Measurements from ENCODE around the gene CREBL2. TPM values are rescaled to one million over a fixed set of nuclear protein-coding genes. Genes with fewer than 3 reads are reported as not detected.
"Not testable (repeated sequence)": the region's sequence is repeated elsewhere in the genome, so short reads cannot be mapped to it uniquely, and the experiment has no call there.

Gene CREBL2
- total RNA-seq, 1 experiment from 2014 or later: 17.7 TPM

DNA sequence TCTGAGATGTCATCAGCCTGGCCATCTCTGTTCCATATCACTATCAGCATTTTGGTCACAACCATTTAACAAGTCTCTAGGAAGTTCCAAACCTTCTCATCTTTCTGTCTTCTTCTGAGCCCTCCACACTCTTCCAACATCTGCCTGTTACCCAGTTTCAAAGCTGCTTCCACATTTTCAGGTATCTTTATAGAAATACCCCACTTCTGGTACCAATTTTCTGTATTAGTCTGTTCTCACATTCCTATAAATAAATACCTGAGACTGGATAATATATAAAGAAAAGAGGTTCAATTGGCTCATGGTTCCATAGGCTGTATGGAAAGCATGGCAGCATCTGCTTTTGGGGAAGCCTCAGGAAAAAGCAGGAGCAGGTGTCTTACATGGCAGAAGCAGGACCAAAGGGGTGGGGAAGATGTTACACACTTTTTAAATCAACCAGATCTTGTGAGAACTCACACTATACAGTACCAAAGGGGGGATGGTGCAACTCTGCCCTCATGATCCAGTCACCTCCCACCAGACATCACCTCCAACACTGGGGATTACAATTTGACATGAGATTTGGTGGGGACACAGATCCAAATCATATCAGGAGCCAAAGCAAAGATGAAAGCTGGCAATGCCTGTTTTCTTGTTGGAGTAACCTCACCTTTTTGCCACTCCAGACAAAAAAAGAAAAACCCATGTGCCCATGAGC, 37.4 kb downstream of the CREBL2 start:
- DNase-seq: no peak
- Histone ChIP-seq H3K4me3 (no peak overlapping the region), H3K27me3 (no peaks in the 10 kb centered on the region), H3K9me3 (peaks cover 29% of the 10 kb centered on the region), H3K36me3 (no peaks in the 10 kb centered on the region)

DNA sequence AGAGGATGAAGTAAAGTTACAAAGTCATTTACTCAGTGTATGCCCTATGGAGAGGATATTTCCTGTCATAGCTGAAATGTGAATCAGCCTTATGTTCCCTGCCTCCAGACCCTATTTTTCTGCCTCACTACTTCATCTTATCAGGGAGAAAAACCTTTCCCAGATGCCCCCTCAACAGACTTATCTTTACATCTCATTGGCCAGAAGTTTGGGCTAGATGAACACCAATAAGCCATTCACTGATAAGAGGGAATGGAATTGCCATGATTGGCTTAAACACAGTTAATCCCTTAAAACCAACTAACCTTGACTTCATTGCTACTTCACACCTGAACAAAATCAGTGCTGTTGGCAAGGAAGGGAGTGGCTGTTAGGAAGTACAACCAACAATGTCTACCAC, 40.1 kb downstream of the CREBL2 start:
- DNase-seq: no peak

DNA sequence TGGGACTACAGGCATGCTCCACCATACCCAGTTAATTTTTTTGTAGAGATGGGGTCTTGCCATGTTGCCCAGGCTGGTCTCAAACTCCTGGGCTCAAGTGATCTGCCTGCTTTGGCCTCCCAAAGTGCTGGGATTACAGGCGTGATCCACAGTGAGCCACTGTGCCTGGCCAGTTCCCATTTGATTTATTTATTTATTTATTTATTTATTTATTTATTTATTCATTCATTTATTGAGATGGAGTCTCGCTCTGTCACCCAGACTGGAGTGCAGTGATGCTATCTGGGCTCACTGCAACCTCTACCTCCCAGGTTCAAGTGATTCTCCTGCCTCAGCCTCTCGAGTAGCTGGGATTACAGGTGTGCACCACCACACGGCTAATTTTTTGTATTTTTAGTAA, 41.0 kb downstream of the CREBL2 start:
- not testable (repeated sequence) for H3K4me3 ChIP-seq, DNase-seq, H3K36me3 ChIP-seq, H3K27me3 ChIP-seq
- peaks cover 18% of the 10 kb centered on the region for H3K9me3 ChIP-seq

More for the DNA sequence above, 40.1 kb downstream of the CREBL2 start:
- Histone ChIP-seq H3K27me3 (no peaks in the 10 kb centered on the region), H3K4me3 (no peak overlapping the region), H3K9me3 (peaks cover 22% of the 10 kb centered on the region), H3K36me3 (no peaks in the 10 kb centered on the region)

DNA sequence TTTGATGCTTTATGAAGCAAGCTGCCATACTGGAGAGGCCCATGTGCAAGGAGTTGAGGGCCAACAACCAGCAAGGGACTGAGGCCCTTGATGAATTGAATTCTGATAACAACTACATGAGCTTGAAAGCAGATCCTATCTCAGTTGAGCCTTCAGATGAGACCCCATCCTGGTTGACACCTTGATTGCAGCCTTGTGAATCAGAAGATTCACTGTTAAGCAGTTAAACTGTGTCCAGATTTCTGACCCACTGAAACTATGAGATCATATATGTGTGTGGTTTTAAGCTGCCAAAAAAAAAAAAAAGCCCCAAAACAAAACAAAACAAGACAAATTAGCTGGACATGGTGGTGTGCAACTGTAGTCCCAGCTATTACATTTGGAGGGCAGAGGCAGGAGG, 42.2 kb downstream of the CREBL2 start:
- H3K27me3 ChIP-seq: no peaks in the 10 kb centered on the region
- peaks cover 6% of the 10 kb centered on the region for H3K9me3 ChIP-seq
- no peak overlapping the region for H3K4me3 ChIP-seq
- no peaks in the 10 kb centered on the region for H3K36me3 ChIP-seq
- DNase-seq: no peak

DNA sequence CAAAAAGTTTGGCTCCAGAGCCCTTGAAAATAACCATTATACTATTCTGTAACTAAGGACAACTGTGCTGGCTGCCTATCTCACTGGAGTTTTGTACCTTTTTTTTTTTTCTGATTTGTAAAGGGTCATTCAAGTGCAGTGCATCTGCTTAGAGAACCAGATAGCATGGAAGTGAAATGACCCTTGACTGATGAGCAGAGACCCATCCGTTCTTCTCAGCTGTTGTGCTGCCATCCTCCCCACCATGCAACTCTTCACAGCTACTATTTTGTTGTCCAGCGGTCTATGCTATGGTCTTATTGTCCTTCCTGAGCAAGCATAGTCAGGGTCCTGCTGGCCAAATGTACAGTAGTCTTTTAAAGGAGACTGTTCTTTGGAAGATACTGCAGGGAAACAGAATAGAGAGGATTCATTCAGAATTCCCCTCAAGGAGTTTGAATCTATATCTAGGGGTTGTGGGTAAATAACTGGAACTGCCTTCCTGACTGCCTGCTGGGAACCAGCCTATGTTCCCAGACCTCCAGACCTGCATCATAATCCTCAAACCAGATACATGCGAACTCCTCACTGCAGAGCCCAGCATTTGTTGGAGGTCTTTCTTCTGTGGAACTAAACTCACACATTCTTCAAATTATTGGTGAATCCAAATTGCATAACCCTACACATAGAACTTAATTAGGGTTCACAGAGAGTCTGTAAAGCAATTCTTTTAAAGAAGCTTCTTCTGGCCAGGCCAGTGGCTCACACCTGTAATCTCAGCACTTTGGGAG, 43.2 kb downstream of the CREBL2 start:
- no peaks in the 10 kb centered on the region for H3K27me3 ChIP-seq
- no peak for DNase-seq
- no peaks in the 10 kb centered on the region for H3K36me3 ChIP-seq
- no peaks in the 10 kb centered on the region for H3K9me3 ChIP-seq
- no peak overlapping the region for H3K4me3 ChIP-seq

DNA sequence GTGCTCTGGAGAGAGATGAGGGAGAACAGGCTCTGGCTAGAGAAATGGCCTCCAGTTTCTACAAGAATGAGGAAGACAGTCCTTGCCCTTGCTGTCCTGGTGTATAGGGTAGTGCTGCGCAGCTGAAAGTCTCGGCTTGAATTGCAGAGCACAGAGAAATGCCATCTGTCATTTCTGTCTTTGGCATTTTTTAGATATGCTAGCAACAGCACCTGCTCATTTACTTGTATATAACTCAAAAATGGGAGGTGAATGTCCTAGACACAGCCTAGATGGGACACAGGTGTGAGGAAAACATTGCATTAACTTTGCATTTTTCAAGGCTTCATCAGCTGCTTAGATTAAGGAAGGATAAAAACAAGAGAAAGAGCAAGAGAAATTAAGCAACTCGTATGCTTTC, 48.5 kb downstream of the CREBL2 start:
- H3K4me3 ChIP-seq: no peak overlapping the region
- H3K36me3 ChIP-seq: no peaks in the 10 kb centered on the region
- no peaks in the 10 kb centered on the region for H3K27me3 ChIP-seq
- no peak for DNase-seq
- no peaks in the 10 kb centered on the region for H3K9me3 ChIP-seq

DNA sequence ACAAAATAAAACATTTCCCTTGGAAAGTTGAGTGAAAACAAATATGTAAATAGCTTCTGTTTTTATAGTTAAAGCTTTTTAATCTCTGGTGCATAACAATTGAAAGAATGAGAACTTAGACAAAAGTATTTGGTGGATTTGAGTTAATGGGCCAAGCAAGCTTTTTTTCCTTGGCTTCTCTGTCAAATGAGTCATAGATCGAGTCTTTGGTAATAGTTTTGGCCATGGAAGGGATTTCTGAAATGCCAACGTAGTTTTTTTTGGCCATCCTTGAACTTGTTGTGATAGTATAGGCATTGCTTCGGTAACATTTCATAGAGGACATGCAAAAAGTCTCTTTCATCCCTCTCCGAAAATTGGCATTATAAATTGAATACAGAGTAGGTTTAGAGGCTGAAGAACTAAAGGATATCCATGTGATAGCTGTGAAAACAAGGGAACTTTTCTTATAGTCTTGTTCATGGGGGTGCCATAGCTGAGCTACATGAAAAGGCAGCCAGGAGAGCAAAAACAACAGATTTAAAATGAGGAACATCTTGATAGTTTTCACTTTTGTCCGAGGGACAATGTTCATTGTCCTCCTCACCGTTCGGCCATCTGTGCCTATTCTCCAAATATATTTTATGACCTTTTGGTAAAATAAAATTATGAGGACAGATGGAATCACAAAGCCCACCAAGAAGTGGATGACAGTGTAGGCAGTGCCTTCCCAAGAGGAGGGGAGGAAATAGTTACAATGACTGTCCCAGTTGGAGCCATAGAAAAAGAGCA, 49.6 kb downstream of the CREBL2 start:
- Histone ChIP-seq H3K9me3 (no peaks in the 10 kb centered on the region), H3K27me3 (no peaks in the 10 kb centered on the region), H3K4me3 (no peak overlapping the region), H3K36me3 (no peaks in the 10 kb centered on the region)
- peak; percentile 14 for DNase-seq

DNA sequence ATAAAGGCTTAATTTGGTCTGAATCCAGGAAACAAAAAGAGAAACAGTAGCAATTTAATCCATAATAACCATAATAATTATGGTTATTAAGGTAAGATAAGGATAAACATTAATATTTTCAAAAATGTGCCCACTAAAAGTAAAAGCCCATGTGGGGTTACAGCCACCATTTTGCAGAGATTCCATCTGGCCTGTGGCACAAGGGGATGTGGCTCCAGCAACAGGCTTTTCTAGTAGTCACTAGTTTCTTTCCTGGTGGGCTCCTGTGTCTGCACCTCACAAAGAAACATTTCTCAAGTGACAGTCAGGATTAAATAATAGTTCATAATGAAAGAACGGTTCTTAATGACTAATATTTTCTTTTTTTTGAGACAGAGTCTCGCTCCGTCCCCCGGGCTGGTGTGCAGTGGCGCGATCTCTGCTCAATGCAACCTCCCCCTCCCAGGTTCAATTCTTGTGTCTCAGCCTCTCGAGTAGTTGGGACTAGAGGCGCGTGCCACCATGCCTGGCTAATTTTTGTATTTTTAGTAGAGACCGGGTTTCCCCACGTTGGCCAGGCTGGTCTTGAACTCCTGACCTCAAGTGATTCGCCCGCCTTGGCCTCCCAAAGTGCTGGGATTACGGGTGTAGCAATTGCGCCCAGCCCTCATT, 52.1 kb downstream of the CREBL2 start:
- Histone ChIP-seq H3K27me3 (no peaks in the 10 kb centered on the region), H3K9me3 (no peaks in the 10 kb centered on the region), H3K4me3 (no peak overlapping the region), H3K36me3 (no peaks in the 10 kb centered on the region)
- no peak for DNase-seq

DNA sequence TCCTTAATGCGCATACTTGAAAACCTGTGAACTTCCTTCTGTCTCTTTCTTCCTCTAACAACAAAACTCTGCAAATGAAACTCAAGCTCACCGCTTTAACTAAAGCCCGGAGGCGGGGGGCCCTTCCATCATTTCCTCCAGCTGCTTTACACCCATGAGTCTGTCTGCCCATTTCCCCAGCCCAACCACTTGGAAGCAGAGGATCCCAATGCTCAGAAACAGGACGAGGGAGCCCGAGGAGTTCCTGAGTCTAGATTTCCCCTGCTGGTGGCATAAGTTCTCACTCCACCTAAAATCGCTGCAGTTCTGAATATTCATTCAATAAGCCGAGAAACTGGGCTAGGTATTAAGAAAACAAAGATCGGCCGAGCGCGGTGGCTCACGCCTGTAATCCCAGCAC, 53.5 kb downstream of the CREBL2 start:
- Histone ChIP-seq H3K27me3 (no peaks in the 10 kb centered on the region), H3K9me3 (no peaks in the 10 kb centered on the region), H3K36me3 (no peaks in the 10 kb centered on the region), H3K4me3 (no peak overlapping the region)
- no peak for DNase-seq

DNA sequence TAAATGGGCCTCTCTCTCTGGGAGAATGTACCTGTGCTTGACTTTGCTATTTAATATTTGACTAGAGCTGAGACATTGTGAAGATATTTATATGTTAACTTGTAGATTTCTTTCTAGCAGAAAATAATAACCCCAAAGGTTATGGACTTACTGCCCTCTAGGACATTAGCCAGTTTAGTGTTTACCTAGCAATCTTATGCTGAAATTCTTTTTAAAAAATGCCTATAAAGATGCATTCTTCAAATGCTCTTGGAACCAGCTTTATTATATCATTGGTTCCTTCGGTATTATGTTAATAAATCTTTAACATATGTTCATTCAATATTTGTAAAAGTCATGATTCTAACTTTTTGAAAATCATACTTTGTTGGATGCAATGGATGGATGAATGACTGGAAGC, 56.3 kb downstream of the CREBL2 start:
- DNase-seq: no peak
- H3K9me3 ChIP-seq: no peaks in the 10 kb centered on the region
- no peaks in the 10 kb centered on the region for H3K27me3 ChIP-seq
- no peak overlapping the region for H3K4me3 ChIP-seq
- H3K36me3 ChIP-seq: no peaks in the 10 kb centered on the region

DNA sequence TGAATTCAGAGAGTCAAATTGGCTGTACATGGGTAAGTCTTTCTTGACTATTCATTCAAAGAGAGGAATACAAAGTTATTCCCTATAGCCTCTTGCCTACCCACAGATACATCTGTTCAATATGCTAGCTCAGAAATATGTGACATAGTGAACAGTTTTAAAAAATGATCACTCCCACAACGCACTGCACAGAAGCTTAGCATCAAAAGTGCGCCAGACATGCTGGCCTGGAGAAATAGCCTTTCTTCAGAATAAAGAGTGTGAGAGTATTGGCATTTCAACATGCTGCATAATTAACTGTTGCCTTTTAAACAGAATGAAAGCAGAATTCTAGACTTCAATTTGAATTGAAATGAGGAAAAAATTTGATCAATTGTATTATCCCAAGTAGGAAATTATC, 57.3 kb downstream of the CREBL2 start:
- Histone ChIP-seq H3K36me3 (no peaks in the 10 kb centered on the region), H3K9me3 (no peaks in the 10 kb centered on the region), H3K27me3 (no peaks in the 10 kb centered on the region), H3K4me3 (no peak overlapping the region)
- no peak for DNase-seq

DNA sequence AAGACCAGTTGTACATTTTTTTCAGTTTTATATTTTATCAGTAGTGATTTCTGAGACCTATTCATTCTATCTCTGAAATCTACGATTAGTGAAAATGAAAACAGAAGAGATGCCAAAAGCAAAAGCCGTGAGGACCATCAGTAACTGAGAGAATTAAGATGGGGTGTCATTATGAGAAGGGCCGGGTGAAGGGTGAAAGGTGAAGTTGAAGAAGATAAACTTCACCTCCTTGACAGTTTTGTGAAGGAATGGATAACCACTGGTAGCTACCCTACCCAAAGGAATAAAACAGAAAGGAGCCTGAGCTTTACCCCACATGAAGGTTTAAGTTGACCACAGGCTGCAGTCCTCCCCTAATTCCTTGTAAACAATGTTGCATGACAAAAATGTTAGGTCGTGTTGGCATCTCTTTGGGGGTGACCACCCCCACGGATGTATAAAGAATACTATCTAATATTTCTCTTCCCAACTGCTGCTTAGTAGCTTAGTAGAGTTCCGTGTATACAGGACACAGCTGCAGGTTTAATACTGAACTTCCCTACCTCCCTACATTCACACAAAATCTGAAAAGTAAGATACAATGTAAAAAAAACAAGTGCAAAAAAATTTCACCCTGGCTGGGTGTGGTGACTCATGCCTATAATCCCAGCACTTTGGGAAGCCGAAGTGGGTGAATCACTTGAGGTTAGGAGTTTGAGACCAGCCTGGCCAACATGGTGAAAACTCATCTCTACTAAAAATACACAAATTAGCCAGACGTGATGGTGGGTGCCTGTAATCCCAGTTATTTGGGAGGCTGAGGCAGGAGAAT, 60.4 kb downstream of the CREBL2 start:
- DNase-seq: peak; percentile 78
- Histone ChIP-seq H3K9me3 (no peaks in the 10 kb centered on the region), H3K4me3 (no peak overlapping the region), H3K27me3 (no peaks in the 10 kb centered on the region), H3K36me3 (no peaks in the 10 kb centered on the region)

DNA sequence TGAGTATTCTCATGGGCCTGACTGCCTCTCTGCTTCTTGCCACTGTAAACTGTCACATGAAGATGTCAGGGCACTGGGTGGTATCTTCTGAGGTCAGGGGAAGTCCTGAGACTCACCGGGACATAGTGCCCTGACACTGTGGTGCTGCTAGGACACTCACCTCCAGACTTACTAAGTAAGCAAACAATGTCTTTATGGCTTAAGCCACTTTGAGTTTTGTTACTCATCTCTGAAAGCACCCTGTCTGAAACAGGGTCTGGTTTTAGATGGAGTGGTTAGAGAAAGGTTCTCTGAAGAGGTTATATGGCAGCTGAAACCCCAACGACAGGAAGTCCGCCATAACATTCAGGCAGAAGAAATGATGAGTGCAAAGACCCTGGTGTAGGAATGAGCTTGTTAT, 61.6 kb downstream of the CREBL2 start:
- no peaks in the 10 kb centered on the region for H3K9me3 ChIP-seq
- DNase-seq: no peak

DNA sequence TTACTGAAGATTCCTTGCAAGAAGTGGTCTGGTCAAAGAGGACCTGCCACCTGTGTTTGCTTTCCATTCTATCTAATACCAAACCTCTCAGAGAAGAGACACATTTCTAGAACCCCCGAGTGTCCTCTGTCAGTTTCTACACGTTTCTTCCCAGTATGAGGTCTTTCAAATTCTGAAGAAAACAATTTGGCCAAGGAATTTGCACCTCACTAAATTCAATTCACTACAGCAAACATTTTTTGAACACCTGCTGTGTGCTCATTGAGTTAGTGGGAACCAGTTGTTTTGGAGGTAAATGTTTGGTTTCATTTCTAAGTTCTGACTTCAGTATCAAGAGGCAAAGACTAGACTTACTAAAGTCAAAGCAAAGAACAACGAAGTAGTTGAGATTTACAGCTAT, 64.9 kb downstream of the CREBL2 start:
- Histone ChIP-seq H3K27me3 (no peaks in the 10 kb centered on the region), H3K36me3 (no peaks in the 10 kb centered on the region), H3K4me3 (no peak overlapping the region), H3K9me3 (no peaks in the 10 kb centered on the region)
- DNase-seq: no peak

More for the DNA sequence above, 61.6 kb downstream of the CREBL2 start:
- H3K27me3 ChIP-seq: no peaks in the 10 kb centered on the region
- H3K36me3 ChIP-seq: no peaks in the 10 kb centered on the region
- no peak overlapping the region for H3K4me3 ChIP-seq

DNA sequence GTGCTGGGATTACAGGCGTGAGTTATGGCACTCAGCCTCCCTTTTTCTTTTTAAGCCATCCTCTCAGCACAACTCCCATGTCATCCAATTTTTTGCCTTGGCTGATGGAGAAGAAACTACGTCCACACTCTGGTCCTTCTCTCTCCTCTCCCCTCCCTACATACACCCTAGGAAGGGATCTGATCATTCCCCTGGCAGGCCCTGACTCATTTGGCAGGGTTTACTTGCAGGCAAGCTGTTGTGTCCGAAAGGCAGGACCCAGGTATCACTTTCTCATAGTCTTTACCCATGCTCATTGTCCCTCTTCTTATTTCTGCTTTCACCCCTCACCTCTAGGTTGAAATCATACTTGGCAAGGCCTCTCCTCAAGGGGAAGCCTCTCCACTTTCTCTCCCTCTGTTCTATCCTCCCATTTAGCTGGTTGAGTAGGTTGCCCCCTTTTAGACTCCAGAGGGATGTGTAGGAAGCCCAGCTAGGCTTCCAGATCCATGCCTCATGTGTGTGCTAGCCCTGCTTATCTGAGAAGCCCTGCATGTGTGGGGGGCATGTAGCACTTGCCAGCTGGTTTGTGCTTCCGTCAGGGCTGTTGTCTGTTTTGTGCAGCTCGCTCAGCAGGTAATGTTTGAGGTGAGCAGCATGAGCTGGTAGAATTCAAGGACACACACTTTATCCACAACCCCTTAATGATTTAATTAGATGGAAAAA, 69.5 kb downstream of the CREBL2 start:
- no peaks in the 10 kb centered on the region for H3K36me3 ChIP-seq
- no peak overlapping the region for H3K4me3 ChIP-seq
- no peak for DNase-seq
- H3K27me3 ChIP-seq: no peaks in the 10 kb centered on the region
- H3K9me3 ChIP-seq: no peaks in the 10 kb centered on the region

DNA sequence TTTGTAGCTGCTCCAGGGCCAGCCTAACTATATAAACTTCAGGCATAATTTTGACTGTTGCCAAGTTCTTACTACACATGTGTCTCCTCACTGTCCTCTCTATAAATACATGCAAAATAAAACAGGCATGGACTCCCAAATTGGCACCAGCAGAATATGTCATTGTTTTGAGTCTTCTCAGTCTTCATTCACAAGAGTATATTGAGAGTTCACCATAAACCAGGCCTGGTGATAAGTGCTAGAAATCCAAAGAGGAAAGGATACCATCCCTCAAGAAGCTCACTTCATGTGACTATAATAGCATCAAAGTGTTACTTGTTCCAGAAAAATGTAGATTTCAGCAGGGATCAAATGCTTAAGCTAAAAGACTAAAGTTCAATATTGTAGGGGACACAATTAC, 70.6 kb downstream of the CREBL2 start:
- H3K27me3 ChIP-seq: no peaks in the 10 kb centered on the region
- H3K4me3 ChIP-seq: no peak overlapping the region
- no peaks in the 10 kb centered on the region for H3K9me3 ChIP-seq
- no peak for DNase-seq
- H3K36me3 ChIP-seq: no peaks in the 10 kb centered on the region

Measured in MG63 (cell line).